B cell (primary cell): ENCODE results near the gene CTSD. TPM values are rescaled to one million over a fixed set of nuclear protein-coding genes. Genes with fewer than 3 reads are reported as not detected.

Experiments
- ATAC-seq: fragments of 200-7000 bp; cut with Tn5 transposase; one replicate; pipeline ENCODE4 v1.10.0; 2021; ENCODE audit warnings: low read depth, mild to moderate bottlenecking, moderate number of reproducible peaks, moderate library complexity
- CTCF ChIA-PET: fragments of 350-600 bp; sonication (Branson Sonifier 250); formaldehyde crosslinking; loops from one replicate; lab custom pipeline; 2021; ENCODE audit warnings: antibody characterized with exemption, inconsistent platforms; lab: Charles Lee
- POLR2A ChIA-PET: fragments of 350-600 bp; sonication (Branson Sonifier 250); formaldehyde crosslinking; loops from one replicate; lab custom pipeline; 2021; ENCODE audit warnings: antibody characterized with exemption; lab: Charles Lee
- DNase-seq: peaks from one replicate; pipeline ENCODE4 v3.0.0; 2013
- H2AFZ ChIP-seq: 2 replicates; pipeline ENCODE4 v1.6.1; 2012; ENCODE audit warnings: mild to moderate bottlenecking, low read depth, low read length; ENCODE audit not compliant: insufficient read depth, poor library complexity, severe bottlenecking
- H3K27ac ChIP-seq, 2 donors: 1 replicate in 1 of 2; 2 replicates in 1 of 2; pipeline ENCODE4 v1.5.1; 2012 to 2013; ENCODE audit warnings: low read length in 2 of 2, mild to moderate bottlenecking in 2 of 2, moderate library complexity in 1 of 2
- H3K27me3 ChIP-seq, 4 experiments: fragments of 200-600 bp in 1 of 4; sonication (generic) in 1 of 4; replicated peaks in 1 of 4; 1 replicate in 2 of 4; 2 replicates in 2 of 4; pipeline versions ENCODE4 v1.6.1 to v1.7.0; 2013 to 2016; ENCODE audit warnings: low read length in 3 of 4, mild to moderate bottlenecking in 2 of 4, mixed read lengths in 1 of 4, moderate library complexity in 1 of 4; ENCODE audit not compliant: insufficient read depth in 4 of 4, control insufficient read depth in 3 of 4; ENCODE audit errors: control extremely low read depth in 1 of 4
- H3K36me3 ChIP-seq, 2 experiments: replicated peaks in 1 of 2; 1 replicate in 1 of 2; 2 replicates in 1 of 2; pipeline versions ENCODE4 v1.6.1 to v1.7.1; 2013; ENCODE audit warnings: low read length in 1 of 2; ENCODE audit not compliant: insufficient read depth in 2 of 2, control insufficient read depth in 1 of 2; ENCODE audit errors: control extremely low read depth in 1 of 2, extremely low read depth in 1 of 2
- H3K4me1 ChIP-seq, 2 donors: fragments of 200-600 bp in 1 of 2; sonication (generic) in 1 of 2; 1 replicate in 1 of 2; 2 replicates in 1 of 2; pipeline versions ENCODE4 v1.5.1 to v1.6.1; 2013 to 2017; ENCODE audit warnings: low read length in 2 of 2; ENCODE audit not compliant: control insufficient read depth in 2 of 2, insufficient read depth in 2 of 2
- H3K4me2 ChIP-seq: replicated peaks from 2 replicates; pipeline ENCODE3; 2012; ENCODE audit warnings: mild to moderate bottlenecking, low read depth, low read length; ENCODE audit not compliant: poor library complexity, severe bottlenecking
- H3K4me3 ChIP-seq, 5 experiments: fragments of 200-600 bp in 1 of 5; sonication (generic) in 1 of 5; 1 replicate in 3 of 5; 2 replicates in 2 of 5; pipeline versions ENCODE4 v1.5.1 to v1.7.0; 2011 to 2016; ENCODE audit warnings: low read length in 4 of 5, mild to moderate bottlenecking in 4 of 5, low read depth in 2 of 5, control low read depth in 1 of 5, moderate library complexity in 1 of 5; ENCODE audit not compliant: insufficient read depth in 1 of 5; ENCODE audit errors: control extremely low read depth in 1 of 5, extremely low read depth in 1 of 5
- H3K79me2 ChIP-seq: fragments of 200-600 bp; sonication (generic); one replicate; pipeline ENCODE4 v1.6.0; 2016; ENCODE audit warnings: low read length; ENCODE audit not compliant: control insufficient read depth, insufficient read depth
- H3K9ac ChIP-seq: fragments of 200-600 bp; sonication (generic); 2 replicates; pipeline ENCODE4 v1.6.1; 2017; ENCODE audit warnings: mild to moderate bottlenecking, low read length, moderate library complexity
- H3K9me3 ChIP-seq, 3 donors: one replicate each; pipeline versions ENCODE4 v1.6.1 to v1.7.1; 2013; ENCODE audit warnings: low read length in 2 of 3; ENCODE audit not compliant: control insufficient read depth in 2 of 3, insufficient read depth in 1 of 3; ENCODE audit errors: control extremely low read depth in 1 of 3
- H4K20me1 ChIP-seq: 2 replicates; pipeline ENCODE4 v1.6.0; 2012; ENCODE audit warnings: mild to moderate bottlenecking, low read length; ENCODE audit not compliant: insufficient read depth, control insufficient read depth, poor library complexity, severe bottlenecking
- H3K27ac Mint-ChIP-seq: one replicate; pipeline ENCODE4 v1.8.0; 2021; ENCODE audit warnings: mixed read lengths
- H3K27me3 Mint-ChIP-seq: one replicate; pipeline ENCODE4 v1.8.0; 2021; ENCODE audit warnings: mixed read lengths
- H3K4me1 Mint-ChIP-seq: one replicate; pipeline ENCODE4 v1.8.0; 2021; ENCODE audit warnings: mixed read lengths
- H3K4me3 Mint-ChIP-seq: one replicate; pipeline ENCODE4 v1.8.0; 2021; ENCODE audit warnings: mixed read lengths
- H3K9me3 Mint-ChIP-seq: one replicate; pipeline ENCODE4 v1.8.0; 2022; ENCODE audit warnings: mixed read lengths; ENCODE audit not compliant: insufficient read depth
- EZH2 ChIP-seq: IDR thresholded peaks from 2 replicates; pipeline ENCODE4 v1.6.1; 2012; ENCODE audit warnings: borderline replicate concordance, low read depth, mild to moderate bottlenecking, moderate library complexity, low read length; ENCODE audit not compliant: insufficient read depth, poor library complexity, severe bottlenecking
- WGBS: methylation state at CpG from one replicate; pipeline ENCODE4 v1.1.5; 2013; ENCODE audit warnings: missing lambda C conversion rate; ENCODE audit not compliant: insufficient coverage; 5-methylcytosine and 5-hydroxymethylcytosine counted together
- intact Hi-C: fragments of 100-400 bp; cut with micrococcal nuclease; formaldehyde crosslinking; loops from one replicate; pipeline ENCODE4 v1.10.0; 2022
- polyA plus RNA-seq: library from polyadenylated mRNA; depleted of rRNA; stranded (reverse); fragments of >200 nt; gene quantifications from 2 replicates; pipeline ENCODE4 v1.2.3, GENCODE V29; 2012
- total RNA-seq, 2 donors: library from RNA; stranded (reverse); fragments of 120-200 nt in 1 of 2; gene quantifications; 1 replicate in 1 of 2; 2 replicates in 1 of 2; pipeline versions ENCODE4 v1.2.3 to v1.2.4, GENCODE V29; 2013 to 2022
- TF ChIP-seq, protein P1 (sequence below): fragments of 200-600 bp; IDR thresholded peaks from one replicate; pipeline ENCODE4 v1.8.0; 2022; ENCODE audit warnings: antibody characterized with exemption, mild to moderate bottlenecking

CTSD gene
- total and polyA plus RNA-seq, 2 donors (not counting 1 experiment from before 2014, with no cell fraction given), result 42.2 to 83.5 TPM

DNA sequence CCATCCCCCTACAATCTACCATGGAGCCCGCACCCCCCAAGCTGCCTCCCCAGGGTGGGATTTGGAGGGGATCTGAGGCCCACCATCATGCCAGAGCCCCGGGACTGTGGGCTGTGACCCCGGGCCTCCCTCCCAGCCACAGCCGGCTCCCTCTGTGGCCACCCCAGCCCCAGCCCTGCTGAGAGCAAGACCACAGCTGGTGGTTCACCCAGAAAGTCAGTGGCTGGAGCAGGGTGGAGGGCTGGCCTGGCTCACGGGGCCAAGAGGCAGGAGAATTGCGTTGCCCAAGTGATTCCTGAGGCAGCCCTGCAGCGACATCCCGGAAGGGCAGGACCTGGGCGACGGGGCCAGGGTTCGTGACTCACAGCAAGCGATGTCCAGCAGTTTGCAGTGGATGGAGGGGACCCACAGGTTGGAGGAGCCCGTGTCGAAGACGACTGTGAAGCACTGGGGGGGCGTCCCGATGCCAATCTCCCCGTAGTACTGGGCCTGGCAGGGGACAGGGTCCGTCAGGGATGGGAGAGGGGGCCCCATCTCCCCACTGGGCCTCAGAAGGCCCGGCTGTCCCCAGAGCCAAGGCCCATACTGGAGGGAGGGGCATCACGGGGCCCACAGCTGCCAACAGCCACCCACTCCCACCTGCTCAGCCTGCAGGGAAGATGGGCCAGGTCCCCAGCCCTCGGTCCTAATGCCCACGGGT, 4.4 kb downstream of the CTSD start:
- Histone ChIP-seq H3K27me3 (no peaks in the 10 kb centered on the region), H3K9ac (no peak overlapping the region), H4K20me1 (peaks cover 22% of the 10 kb centered on the region), H3K4me1 (peaks cover 14 to 43% of the 10 kb centered on the region in 2 donors), H3K27ac (no peak overlapping the region), H3K79me2 (peaks cover 18% of the 10 kb centered on the region), H3K4me2 (peak overlapping the region; percentile 42), H2AFZ (no peak overlapping the region), H3K4me3 (no peak overlapping the region), H3K36me3 (peaks cover 0 to 4% of the 10 kb centered on the region in 2 experiments), H3K9me3 (no peaks in the 10 kb centered on the region)
- no peak overlapping the region for H3K4me3 Mint-ChIP-seq
- no peak for ATAC-seq
- TF ChIP-seq, protein P1, sequence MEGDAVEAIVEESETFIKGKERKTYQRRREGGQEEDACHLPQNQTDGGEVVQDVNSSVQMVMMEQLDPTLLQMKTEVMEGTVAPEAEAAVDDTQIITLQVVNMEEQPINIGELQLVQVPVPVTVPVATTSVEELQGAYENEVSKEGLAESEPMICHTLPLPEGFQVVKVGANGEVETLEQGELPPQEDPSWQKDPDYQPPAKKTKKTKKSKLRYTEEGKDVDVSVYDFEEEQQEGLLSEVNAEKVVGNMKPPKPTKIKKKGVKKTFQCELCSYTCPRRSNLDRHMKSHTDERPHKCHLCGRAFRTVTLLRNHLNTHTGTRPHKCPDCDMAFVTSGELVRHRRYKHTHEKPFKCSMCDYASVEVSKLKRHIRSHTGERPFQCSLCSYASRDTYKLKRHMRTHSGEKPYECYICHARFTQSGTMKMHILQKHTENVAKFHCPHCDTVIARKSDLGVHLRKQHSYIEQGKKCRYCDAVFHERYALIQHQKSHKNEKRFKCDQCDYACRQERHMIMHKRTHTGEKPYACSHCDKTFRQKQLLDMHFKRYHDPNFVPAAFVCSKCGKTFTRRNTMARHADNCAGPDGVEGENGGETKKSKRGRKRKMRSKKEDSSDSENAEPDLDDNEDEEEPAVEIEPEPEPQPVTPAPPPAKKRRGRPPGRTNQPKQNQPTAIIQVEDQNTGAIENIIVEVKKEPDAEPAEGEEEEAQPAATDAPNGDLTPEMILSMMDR, result no peak
- no peak for TF ChIP-seq EZH2
- ChIA-PET POLR2A (no interaction called here), CTCF (no interaction called here)
- intact Hi-C loops, result no loop called here
- WGBS, result 85% methylated on average over 23 of the region's 23 CpGs
- peaks cover 21% of the 10 kb centered on the region for H3K4me1 Mint-ChIP-seq
- H3K27me3 Mint-ChIP-seq, result no peaks in the 10 kb centered on the region
- DNase-seq, result no peak
- no peaks in the 10 kb centered on the region for H3K9me3 Mint-ChIP-seq
- H3K27ac Mint-ChIP-seq, result no peak overlapping the region

DNA sequence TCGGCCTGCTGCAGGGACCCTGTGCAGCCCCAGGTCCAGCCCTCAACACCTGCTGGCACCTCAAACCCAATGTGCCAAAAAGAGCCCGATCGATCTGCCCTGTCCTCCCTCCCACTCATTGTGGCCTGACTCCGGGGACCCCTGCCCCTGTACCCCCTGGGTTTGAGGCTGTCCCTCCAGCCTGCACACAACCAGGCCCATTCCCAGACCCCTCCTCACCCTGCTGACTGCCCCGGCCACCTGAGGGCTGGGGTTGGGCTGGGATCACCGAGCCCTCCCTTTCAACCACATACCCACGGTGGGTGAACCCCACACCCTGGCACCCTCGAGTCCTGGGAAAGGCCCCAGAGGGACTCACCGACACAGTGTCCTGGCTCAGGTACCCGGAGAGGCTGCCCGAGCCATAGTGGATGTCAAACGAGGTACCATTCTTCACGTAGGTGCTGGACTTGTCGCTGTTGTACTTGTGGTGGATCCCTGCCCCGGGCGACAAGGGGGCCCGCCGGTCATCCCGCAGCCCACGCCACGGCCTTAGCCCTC, 5.0 kb downstream of the CTSD start:
- no peak for ATAC-seq
- no peak for TF ChIP-seq EZH2
- TF ChIP-seq, protein P1, result no peak
- no peaks in the 10 kb centered on the region for H3K27me3 ChIP-seq
- Mint-ChIP-seq H3K27ac (no peak overlapping the region), H3K4me1 (peaks cover 18% of the 10 kb centered on the region), H3K27me3 (no peaks in the 10 kb centered on the region), H3K9me3 (no peaks in the 10 kb centered on the region), H3K4me3 (no peak overlapping the region)
- H3K4me1 ChIP-seq, result peaks cover 13 to 41% of the 10 kb centered on the region in 2 donors
- no peak overlapping the region for H3K9ac ChIP-seq
- no peak overlapping the region for H3K4me3 ChIP-seq
- POLR2A ChIA-PET, result no interaction called here
- H3K36me3 ChIP-seq, result peaks cover 0 to 4% of the 10 kb centered on the region in 2 experiments
- peaks cover 14% of the 10 kb centered on the region for H3K79me2 ChIP-seq
- 49% methylated on average over 13 of the region's 21 CpGs for WGBS
- H3K4me2 ChIP-seq, result peak overlapping the region; percentile 42
- peaks cover 22% of the 10 kb centered on the region for H4K20me1 ChIP-seq
- no peak overlapping the region for H3K27ac ChIP-seq
- H2AFZ ChIP-seq, result no peak overlapping the region
- intact Hi-C loops, result no loop called here
- no peak for DNase-seq
- no peaks in the 10 kb centered on the region for H3K9me3 ChIP-seq
- CTCF ChIA-PET, result interaction anchor here (1.3 kb wide), 1 partner anchor 65 kb away, joined by 11 read pairs; no protein-coding TSS in a partner anchor
